OCI-LY7 (cell line): ENCODE data around the gene RNF103. TPM values are rescaled to one million over a fixed set of nuclear protein-coding genes. Genes with fewer than 3 reads are reported as not detected.

ENCODE experiments used
- BruUV-seq: library from RNA; stranded (reverse); fragments of 400-500 nt; replicated peaks from 2 replicates; lab custom pipeline; 2021; lab: Mats Ljungman, UMichigan
- CTCF ChIA-PET: fragments of 300-600 bp; sonication (Branson Sonifier 250); formaldehyde crosslinking; loops from one replicate; lab custom pipeline; 2022; ENCODE audit warnings: antibody characterized with exemption; ENCODE audit not compliant: unreplicated experiment; lab: Charles Lee
- POLR2A ChIA-PET: fragments of 300-600 bp; sonication (Branson Sonifier 250); formaldehyde crosslinking; loops from one replicate; lab custom pipeline; 2022; ENCODE audit warnings: antibody characterized with exemption; lab: Charles Lee
- DNase-seq: peaks from one replicate; pipeline ENCODE4 v3.0.0-alpha.2; 2015; ENCODE audit warnings: low spot score
- H2AFZ ChIP-seq: fragments of 200-600 bp; sonication (generic), shearing (Covaris generic); 2 replicates; pipeline ENCODE4 v1.6.1; 2014; ENCODE audit warnings: mild to moderate bottlenecking, antibody characterized with exemption, low read length, moderate library complexity
- H3K27ac ChIP-seq: fragments of 200-600 bp; sonication (generic); 2 replicates; pipeline ENCODE4 v1.5.1; 2014; ENCODE audit warnings: mixed run types, low read depth, mild to moderate bottlenecking, moderate library complexity, low read length, inconsistent platforms; ENCODE audit not compliant: poor library complexity, severe bottlenecking
- H3K36me3 ChIP-seq: fragments of 200-600 bp; sonication (generic); 2 replicates; pipeline ENCODE4 v1.6.1; 2014; ENCODE audit warnings: mild to moderate bottlenecking, antibody characterized with exemption, low read length, moderate library complexity, mixed read lengths; ENCODE audit not compliant: insufficient read depth
- H3K4me1 ChIP-seq: fragments of 200-600 bp; sonication (generic); 2 replicates; pipeline ENCODE4 v1.5.1; 2014; ENCODE audit warnings: mild to moderate bottlenecking, low read length; ENCODE audit not compliant: insufficient read depth, poor library complexity, severe bottlenecking
- H3K4me2 ChIP-seq: fragments of 200-600 bp; sonication (generic); 2 replicates; pipeline ENCODE4 v1.6.1; 2014; ENCODE audit warnings: mild to moderate bottlenecking, low read length
- H3K4me3 ChIP-seq: fragments of 200-600 bp; sonication (generic); 2 replicates; pipeline ENCODE4 v1.5.1; 2014; ENCODE audit warnings: mild to moderate bottlenecking, low read depth, low read length; ENCODE audit not compliant: poor library complexity, severe bottlenecking
- H3K79me2 ChIP-seq: fragments of 200-600 bp; sonication (generic); 2 replicates; pipeline ENCODE4 v1.6.1; 2016; ENCODE audit warnings: low read depth, mild to moderate bottlenecking, low read length, moderate library complexity, mixed read lengths; ENCODE audit not compliant: insufficient read depth
- H3K9me2 ChIP-seq: fragments of 200-600 bp; sonication (generic); 2 replicates; pipeline ENCODE4 v1.6.1; 2016; ENCODE audit warnings: mild to moderate bottlenecking, low read length, mixed read lengths; ENCODE audit not compliant: insufficient read depth
- H3K9me3 ChIP-seq: fragments of 200-600 bp; sonication (generic); 2 replicates; pipeline ENCODE4 v1.6.1; 2014; ENCODE audit warnings: mild to moderate bottlenecking, mixed run types, low read length, mixed read lengths
- H4K20me1 ChIP-seq: fragments of 200-600 bp; sonication (generic); 2 replicates; pipeline ENCODE4 v1.6.1; 2014; ENCODE audit warnings: mild to moderate bottlenecking, antibody characterized with exemption, low read length, moderate library complexity, mixed read lengths; ENCODE audit not compliant: insufficient read depth
- CTCF ChIP-seq: fragments of 200-600 bp; sonication (generic); conservative IDR thresholded peaks from 2 replicates; pipeline ENCODE4 v1.5.1; 2014; ENCODE audit warnings: mild to moderate bottlenecking, antibody characterized with exemption, low read length, moderate library complexity, mixed read lengths
- EZH2phosphoT487 ChIP-seq: fragments of 200-600 bp; sonication (generic); IDR thresholded peaks from 2 replicates; pipeline ENCODE4 v1.6.1; 2018; ENCODE audit warnings: low read depth, borderline replicate concordance, mild to moderate bottlenecking, mixed run types, antibody characterized with exemption, low read length, moderate library complexity, mixed read lengths
- intact Hi-C: fragments of 100-400 bp; cut with micrococcal nuclease; formaldehyde crosslinking; loops from one replicate; pipeline ENCODE4 v1.10.0; 2022; ENCODE audit not compliant: unreplicated experiment
- total RNA-seq, 2 experiments: library from RNA; depleted of rRNA in 1 of 2; stranded (reverse); fragments of >200 nt in 1 of 2; shearing (Covaris generic) in 1 of 2; gene quantifications; 2 replicates each; pipeline ENCODE4 v1.2.3, GENCODE V29; 2014 to 2022

Gene RNF103
- total RNA-seq, 2 experiments from 2014 or later, result 12.9 to 17.2 TPM

GRCh38 chr2:86608832-86609410 lies 14.7 kb downstream of the RNF103 start:
- ChIA-PET CTCF (no interaction called here), POLR2A (interaction anchor here (0.6 to 2.0 kb wide), 3 partner anchors 12 to 168 kb away, joined by 4 to 7 read pairs (median 5); partner anchors contain the start of gene KDM3A)
- intact Hi-C loops, result no loop called here
- Histone ChIP-seq H3K4me3 (no peak overlapping the region), H4K20me1 (no peaks in the 10 kb centered on the region), H3K36me3 (peaks cover 71% of the 10 kb centered on the region), H2AFZ (no peak overlapping the region), H3K4me1 (no peaks in the 10 kb centered on the region), H3K9me2 (no peaks in the 10 kb centered on the region), H3K79me2 (no peaks in the 10 kb centered on the region; the same call in 1 of the 2 replicates), H3K27ac (no peak overlapping the region), H3K9me3 (no peaks in the 10 kb centered on the region), H3K4me2 (no peak overlapping the region)
- DNase-seq, result no peak
- TF ChIP-seq CTCF (no peak), EZH2phosphoT487 (no peak)
- no TSS peak for BruUV-seq

GRCh38 chr2:86603905-86604304 lies 19.8 kb downstream of the RNF103 start:
- peaks cover 40% of the 10 kb centered on the region for H3K36me3 ChIP-seq
- DNase-seq, result no peak
- TSS peak; percentile 39 for BruUV-seq
- H3K4me2 ChIP-seq, result no peak overlapping the region
- intact Hi-C loops, result no loop called here
- no peaks in the 10 kb centered on the region for H3K79me2 ChIP-seq
- no peak for TF ChIP-seq CTCF
- no peak for TF ChIP-seq EZH2phosphoT487
- no peak overlapping the region for H3K4me3 ChIP-seq
- ChIA-PET POLR2A (no interaction called here), CTCF (no interaction called here)
- no peaks in the 10 kb centered on the region for H3K9me3 ChIP-seq
- H2AFZ ChIP-seq, result no peak overlapping the region
- H3K9me2 ChIP-seq, result no peaks in the 10 kb centered on the region
- no peak overlapping the region for H3K27ac ChIP-seq
- H4K20me1 ChIP-seq, result no peaks in the 10 kb centered on the region
- no peaks in the 10 kb centered on the region for H3K4me1 ChIP-seq

GRCh38 chr2:86598966-86599365 lies 24.7 kb downstream of the RNF103 start:
- no peak overlapping the region for H3K4me3 ChIP-seq
- no peak overlapping the region for H3K27ac ChIP-seq
- CTCF ChIA-PET, result no interaction called here
- POLR2A ChIA-PET, result no interaction called here
- no peak overlapping the region for H3K4me2 ChIP-seq
- no peak for DNase-seq
- H3K79me2 ChIP-seq, result no peaks in the 10 kb centered on the region
- H3K36me3 ChIP-seq, result peaks cover 5% of the 10 kb centered on the region; the same call in 1 of the 2 replicates
- intact Hi-C loops, result no loop called here
- H3K9me3 ChIP-seq, result no peaks in the 10 kb centered on the region
- H3K9me2 ChIP-seq, result no peaks in the 10 kb centered on the region
- H2AFZ ChIP-seq, result no peak overlapping the region
- BruUV-seq, result no TSS peak
- no peaks in the 10 kb centered on the region for H4K20me1 ChIP-seq
- TF ChIP-seq EZH2phosphoT487, result no peak
- no peak for TF ChIP-seq CTCF
- H3K4me1 ChIP-seq, result no peaks in the 10 kb centered on the region
